Gastrocnemius medialis (tissue), 4 donors: ENCODE results near the gene KAZN. TPM values are rescaled to one million over a fixed set of nuclear protein-coding genes. Genes with fewer than 3 reads are reported as not detected.

Experiments
- ATAC-seq, 2 donors: fragments of 150-250 bp; one replicate each; pipeline ENCODE4 v1.9.1; 2016
- DNase-seq, 2 donors: peaks; one replicate each; pipeline ENCODE4 v3.0.0-alpha.2; 2019
- H3K27ac ChIP-seq, 4 donors: fragments of 200-600 bp; sonication (generic); 1 replicate in 1 of 4; 2 replicates in 3 of 4; pipeline ENCODE4 v1.5.1; 2016 to 2018; ENCODE audit warnings: mild to moderate bottlenecking in 2 of 4, moderate library complexity in 1 of 4
- H3K27me3 ChIP-seq, 3 donors: fragments of 200-600 bp; sonication (generic) in 2 of 3; 1 replicate in 1 of 3; 2 replicates in 2 of 3; pipeline versions ENCODE4 v1.5.1 to v1.6.0; 2016 to 2019; ENCODE audit warnings: mild to moderate bottlenecking in 1 of 3, moderate library complexity in 1 of 3
- H3K36me3 ChIP-seq, 2 donors: fragments of 200-600 bp; sonication (generic) in 1 of 2; one replicate each; pipeline ENCODE4 v1.5.1; 2017 to 2018
- H3K4me1 ChIP-seq, 2 donors: fragments of 200-600 bp; sonication (generic) in 1 of 2; one replicate each; pipeline ENCODE4 v1.5.1; 2016 to 2017; ENCODE audit warnings: mild to moderate bottlenecking in 2 of 2
- H3K4me3 ChIP-seq, 4 donors: fragments of 200-600 bp; sonication (generic) in 3 of 4; 1 replicate in 1 of 4; 2 replicates in 3 of 4; pipeline ENCODE4 v1.5.1; 2016 to 2019; ENCODE audit warnings: mild to moderate bottlenecking in 2 of 4
- H3K9me3 ChIP-seq, 3 donors: fragments of 200-600 bp; sonication (generic) in 2 of 3; 1 replicate in 1 of 3; 2 replicates in 2 of 3; pipeline ENCODE4 v1.5.1; 2016 to 2019
- POLR2A ChIP-seq, 2 donors: fragments of 450-650 bp; IDR thresholded peaks; one replicate each; pipeline ENCODE4 v1.6.1; 2017; ENCODE audit warnings: antibody characterized with exemption in 2 of 2, mild to moderate bottlenecking in 2 of 2, moderate library complexity in 2 of 2
- in situ Hi-C, 4 donors: fragments of 200-750 bp; cut with MboI; loops; one replicate each; pipeline versions ENCODE4 v1.15.0 to v1.8.0; 2017; ENCODE audit warnings: low sequenced_read_pairs in 4 of 4
- intact Hi-C: fragments of 100-400 bp; cut with DNase I; formaldehyde crosslinking; loops from one replicate; pipeline ENCODE4 v1.15.1; 2023; ENCODE audit warnings: low total_unique reads
- total RNA-seq, 4 donors: library from RNA; depleted of rRNA; stranded (reverse); fragments of >200 nt; gene quantifications; one replicate each; pipeline versions ENCODE4 v1.1.0 to v1.2.3, GENCODE V29; 2016
- TF ChIP-seq, protein P1 (sequence below), 5 experiments: fragments of 450-650 bp in 3 of 5; fragments of 200-600 bp in 2 of 5; sonication (generic) in 2 of 5; IDR thresholded peaks in 4 of 5; conservative IDR thresholded peaks in 1 of 5; 1 replicate in 4 of 5; 2 replicates in 1 of 5; pipeline ENCODE4 v1.5.1; 2016 to 2019; ENCODE audit warnings: antibody characterized with exemption in 5 of 5, mild to moderate bottlenecking in 3 of 5, moderate library complexity in 3 of 5

KAZN gene
- total RNA-seq, 4 donors from 2014 or later = 0.05 to 2.2 (median 1.00) TPM

DNA sequence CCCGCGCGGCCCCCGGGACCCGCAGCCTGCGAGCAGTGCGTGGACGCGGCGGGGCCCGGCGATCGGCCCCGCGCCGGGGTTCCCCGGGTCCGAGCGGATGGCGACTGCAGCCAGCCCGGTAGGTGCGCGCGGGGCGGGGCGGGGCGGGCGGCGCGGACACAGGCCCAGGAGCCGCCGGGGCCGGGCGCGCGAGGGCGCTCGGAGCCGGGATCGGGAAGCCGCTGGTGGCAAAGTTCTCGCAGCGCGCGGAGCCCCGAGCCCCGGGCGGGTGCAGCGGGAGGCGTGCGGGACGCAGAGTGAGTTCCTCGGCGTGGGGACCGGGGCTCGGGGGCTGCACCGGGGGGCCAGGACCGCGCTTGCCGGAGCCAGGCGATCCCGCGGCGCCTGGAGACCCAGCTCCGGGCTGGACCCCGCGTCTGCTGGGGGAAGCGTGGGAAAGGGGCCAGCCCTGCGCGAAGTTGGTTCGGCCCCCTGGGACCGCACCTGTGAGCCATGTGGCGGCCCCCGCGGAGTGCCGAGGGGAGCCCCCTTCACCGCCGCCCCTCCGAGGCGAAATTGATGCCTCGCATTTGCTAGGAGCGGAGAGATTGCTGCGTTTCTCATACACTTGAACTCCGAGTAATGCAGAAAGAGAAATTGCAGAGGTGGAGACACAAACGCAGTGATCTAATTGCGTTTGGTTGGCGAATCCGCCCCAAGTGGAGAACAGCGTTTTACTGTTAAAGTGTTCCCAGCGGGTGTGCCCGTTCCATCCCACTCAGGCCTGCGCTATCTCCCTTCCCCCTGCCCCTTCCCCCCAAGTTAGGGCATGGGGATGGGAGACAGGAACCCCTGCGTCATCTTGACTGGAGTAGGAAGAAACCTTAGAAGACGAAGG is 326.2 kb downstream of the KAZN start:
- Histone ChIP-seq H3K27ac (peak overlapping the region in 1 of 4 donors; percentile 6), H3K9me3 (no peaks in the 10 kb centered on the region), H3K4me3 (peak overlapping the region; percentile 49 to 64 (median 58)), H3K36me3 (no peaks in the 10 kb centered on the region), H3K27me3 (peaks cover 20 to 39% (median 31%) of the 10 kb centered on the region in 3 donors), H3K4me1 (peaks cover 0 to 6% of the 10 kb centered on the region in 2 donors)
- intact Hi-C loops = loop anchor here (5.0 kb wide), 1 partner anchor 103 kb away; no protein-coding TSS in a partner anchor
- ATAC-seq = peak in 1 of 2 donors; percentile 53
- TF ChIP-seq, protein P1, sequence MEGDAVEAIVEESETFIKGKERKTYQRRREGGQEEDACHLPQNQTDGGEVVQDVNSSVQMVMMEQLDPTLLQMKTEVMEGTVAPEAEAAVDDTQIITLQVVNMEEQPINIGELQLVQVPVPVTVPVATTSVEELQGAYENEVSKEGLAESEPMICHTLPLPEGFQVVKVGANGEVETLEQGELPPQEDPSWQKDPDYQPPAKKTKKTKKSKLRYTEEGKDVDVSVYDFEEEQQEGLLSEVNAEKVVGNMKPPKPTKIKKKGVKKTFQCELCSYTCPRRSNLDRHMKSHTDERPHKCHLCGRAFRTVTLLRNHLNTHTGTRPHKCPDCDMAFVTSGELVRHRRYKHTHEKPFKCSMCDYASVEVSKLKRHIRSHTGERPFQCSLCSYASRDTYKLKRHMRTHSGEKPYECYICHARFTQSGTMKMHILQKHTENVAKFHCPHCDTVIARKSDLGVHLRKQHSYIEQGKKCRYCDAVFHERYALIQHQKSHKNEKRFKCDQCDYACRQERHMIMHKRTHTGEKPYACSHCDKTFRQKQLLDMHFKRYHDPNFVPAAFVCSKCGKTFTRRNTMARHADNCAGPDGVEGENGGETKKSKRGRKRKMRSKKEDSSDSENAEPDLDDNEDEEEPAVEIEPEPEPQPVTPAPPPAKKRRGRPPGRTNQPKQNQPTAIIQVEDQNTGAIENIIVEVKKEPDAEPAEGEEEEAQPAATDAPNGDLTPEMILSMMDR (IDR thresholded peaks at IDR 0.05 in 4 of 5, conservative IDR thresholded peaks at IDR 0.05 in 1 of 5) = no peak
- TF ChIP-seq POLR2A (IDR thresholded peaks at IDR 0.05) = no peak
- in situ Hi-C loops = loop anchor here in 2 of 4 donors (10.0 kb wide), 1 partner anchor 100 kb away; no protein-coding TSS in a partner anchor
- DNase-seq = no peak

GRCh38 chr1:14925336-14926136 is 327.1 kb downstream of the KAZN start:
- TF ChIP-seq, protein P1 (IDR thresholded peaks at IDR 0.05 in 4 of 5, conservative IDR thresholded peaks at IDR 0.05 in 1 of 5) = no peak
- no peak for TF ChIP-seq POLR2A (IDR thresholded peaks at IDR 0.05)
- ATAC-seq (no peak), DNase-seq (no peak)
- H3K27me3 ChIP-seq = peaks cover 20 to 47% (median 35%) of the 10 kb centered on the region in 3 donors
- no peaks in the 10 kb centered on the region for H3K9me3 ChIP-seq
- H3K36me3 ChIP-seq = no peaks in the 10 kb centered on the region
- H3K4me1 ChIP-seq = peaks cover 0 to 6% of the 10 kb centered on the region in 2 donors
- no peak overlapping the region for H3K27ac ChIP-seq
- in situ Hi-C loops (loop anchor here in 2 of 4 donors (10.0 kb wide), 1 partner anchor 99 kb away; no protein-coding TSS in a partner anchor), intact Hi-C loops (no loop called here)
- H3K4me3 ChIP-seq = peak overlapping the region in 3 of 4 donors; percentile 49 to 61 (median 55)

DNA sequence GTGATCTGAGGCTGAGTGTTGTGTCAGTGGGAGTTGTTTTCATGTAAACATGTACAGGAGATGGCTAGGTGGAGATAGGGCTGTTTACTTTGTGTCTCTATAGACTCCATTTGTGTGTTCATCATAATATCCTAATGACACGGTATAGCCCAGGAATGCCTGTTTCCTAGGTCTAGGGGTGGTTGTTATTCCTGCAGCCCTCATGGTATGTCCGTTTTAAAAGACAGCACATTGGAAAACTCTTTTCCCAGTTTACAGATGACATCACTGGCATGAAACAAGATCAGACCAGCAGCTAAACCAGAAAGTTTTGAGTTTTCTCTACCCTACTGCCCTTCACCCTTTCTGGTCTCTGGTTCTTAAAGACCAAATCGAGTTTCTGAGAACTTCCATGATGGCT is 327.7 kb downstream of the KAZN start:
- intact Hi-C loops (no loop called here), in situ Hi-C loops (loop anchor here in 2 of 4 donors (10.0 kb wide), 1 partner anchor 99 kb away; no protein-coding TSS in a partner anchor)
- ATAC-seq (no peak), DNase-seq (no peak)
- TF ChIP-seq POLR2A (IDR thresholded peaks at IDR 0.05) = no peak
- H3K4me1 ChIP-seq = peaks cover 0 to 6% of the 10 kb centered on the region in 2 donors
- H3K27ac ChIP-seq = no peak overlapping the region
- H3K27me3 ChIP-seq = peaks cover 20 to 52% (median 38%) of the 10 kb centered on the region in 3 donors
- H3K4me3 ChIP-seq = no peak overlapping the region
- no peaks in the 10 kb centered on the region for H3K36me3 ChIP-seq
- H3K9me3 ChIP-seq = no peaks in the 10 kb centered on the region

DNA sequence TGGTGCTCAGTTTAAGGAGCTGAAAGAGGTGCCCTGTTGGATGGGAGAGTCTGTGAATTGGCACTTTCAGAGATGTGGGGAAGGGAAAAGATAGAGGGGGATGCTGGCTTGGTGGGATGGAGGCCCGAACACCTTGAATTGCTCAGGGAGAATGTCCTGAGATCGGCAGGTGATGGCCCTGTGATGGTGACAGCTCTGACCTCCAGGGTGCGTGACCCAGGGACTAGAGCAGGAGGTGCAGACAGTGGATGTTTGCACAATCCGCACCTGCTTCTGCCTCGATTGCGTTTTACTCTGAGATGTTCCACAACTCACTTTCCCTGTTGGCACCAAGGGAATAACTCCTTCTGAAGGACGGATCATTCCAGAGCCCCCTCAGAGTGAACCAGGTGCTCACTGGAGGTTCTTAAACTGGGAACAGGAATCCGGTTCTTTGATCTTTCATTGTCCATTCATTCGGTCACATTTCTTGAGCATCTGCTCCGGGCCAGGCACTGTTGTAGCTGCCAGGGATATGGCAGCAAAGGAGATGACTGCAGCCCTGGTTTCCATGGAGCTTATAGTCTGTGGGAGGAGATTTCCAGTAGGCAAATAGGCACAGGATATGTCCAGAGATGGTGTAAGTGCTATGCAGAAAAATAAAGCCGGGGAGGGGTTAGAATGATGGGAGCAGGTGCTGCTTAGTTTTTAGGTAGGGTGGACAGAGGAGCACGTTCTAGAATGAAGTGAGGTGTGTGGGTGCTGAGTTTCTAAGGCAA is 328.5 kb downstream of the KAZN start:
- Histone ChIP-seq H3K4me3 (no peak overlapping the region), H3K9me3 (no peaks in the 10 kb centered on the region), H3K36me3 (no peaks in the 10 kb centered on the region), H3K4me1 (peaks cover 0 to 6% of the 10 kb centered on the region in 2 donors), H3K27ac (no peak overlapping the region), H3K27me3 (peaks cover 20 to 52% (median 38%) of the 10 kb centered on the region in 3 donors)
- DNase-seq (no peak), ATAC-seq (no peak)
- intact Hi-C loops = no loop called here
- no peak for TF ChIP-seq POLR2A (IDR thresholded peaks at IDR 0.05)
- TF ChIP-seq, protein P1 (IDR thresholded peaks at IDR 0.05 in 4 of 5, conservative IDR thresholded peaks at IDR 0.05 in 1 of 5) = no peak
- in situ Hi-C loops = loop anchor here in 2 of 4 donors (10.0 kb wide), 1 partner anchor 98 kb away; no protein-coding TSS in a partner anchor
